Psoas muscle (tissue), 8 donors: ENCODE results near the gene DPF1. TPM values are rescaled to one million over a fixed set of nuclear protein-coding genes. Genes with fewer than 3 reads are reported as not detected.

Experiments used
- ATAC-seq, 4 donors: fragments of 200-7000 bp; cut with Tn5 transposase; one replicate each; pipeline ENCODE4 v1.9.1; 2020; ENCODE audit warnings: moderate library complexity in 3 of 4, mild to moderate bottlenecking in 2 of 4
- DNase-seq, 2 donors: peaks; one replicate each; pipeline ENCODE4 v3.0.0-alpha.2; 2020
- H3K27ac ChIP-seq: fragments of 200-600 bp; one replicate; pipeline ENCODE4 v1.8.0; 2022
- H3K27me3 ChIP-seq, 3 donors: fragments of 200-600 bp in 1 of 3; one replicate each; pipeline versions ENCODE4 v1.6.1 to v1.8.0; 2013 to 2022; ENCODE audit warnings: low read length in 2 of 3, mild to moderate bottlenecking in 2 of 3, moderate library complexity in 1 of 3; ENCODE audit not compliant: insufficient read depth in 3 of 3
- H3K36me3 ChIP-seq, 2 donors: fragments of 200-600 bp in 1 of 2; one replicate each; pipeline versions ENCODE4 v1.6.1 to v1.8.0; 2013 to 2022; ENCODE audit warnings: low read depth in 1 of 2, mild to moderate bottlenecking in 1 of 2, moderate library complexity in 1 of 2; ENCODE audit not compliant: insufficient read depth in 1 of 2
- H3K4me1 ChIP-seq: fragments of 200-600 bp; one replicate; pipeline ENCODE4 v1.8.0; 2022
- H3K4me3 ChIP-seq: fragments of 200-600 bp; one replicate; pipeline ENCODE4 v1.8.0; 2022; ENCODE audit warnings: mild to moderate bottlenecking
- H3K9me3 ChIP-seq: fragments of 200-600 bp; one replicate; pipeline ENCODE4 v1.8.0; 2022
- CTCF ChIP-seq: fragments of 200-600 bp; IDR thresholded peaks from one replicate; pipeline ENCODE4 v1.8.0; 2022; ENCODE audit warnings: antibody characterized with exemption
- WGBS, 3 donors: extraction: QIAGEN DNeasy Blood & Tissue Kit; methylation state at CpG; one replicate each; pipeline versions ENCODE4 v1.1.6 to v1.1.7; 2013; 5-methylcytosine and 5-hydroxymethylcytosine counted together
- intact Hi-C, 2 donors: fragments of 100-400 bp; cut with DNase I; formaldehyde crosslinking; loops; one replicate each; pipeline versions ENCODE4 v1.11.0 to v1.14.2; 2022
- polyA plus RNA-seq, 3 donors: library from polyadenylated mRNA; stranded (reverse); fragments of 200-250 nt; gene quantifications; one replicate each; pipeline ENCODE4 v1.2.3, GENCODE V29; 2013
- total RNA-seq, 4 donors: library from RNA; stranded (reverse); fragmentation: NEBNext Ultra II Directional in 2 of 4; extraction: Animal tissue kit (Norgen Biotek cat#: 25700) in 2 of 4; gene quantifications; one replicate each; pipeline versions ENCODE4 v1.2.1 to v1.2.4, GENCODE V29; 2021 to 2023
- donor health status: healthy with polysubstance abuse.
- donor health status: DM: no; HTN: no; CAD: no; lungs with moderate emphysema.
- donor health status: Bipolar disorder and iron deficiency.
- donor health status: healthy.
- donor health status: DM: yes; HTN: yes; CAD: no.
- donor health status: DM: no; HTN: no; CAD: no.
- donor health status: DM: no; HTN: no; CAD: no.
- donor health status: DM: yes; HTN: yes; CAD: no.

Gene DPF1
- total and polyA plus RNA-seq, 7 donors: 0.07 to 0.17 (median 0.16) TPM; not detected in 4

- Histone ChIP-seq H3K4me1 (no peaks in the 10 kb centered on the region), H3K9me3 (no peaks in the 10 kb centered on the region), H3K36me3 (no peaks in the 10 kb centered on the region), H3K4me3 (peak overlapping the region; percentile 61), H3K27me3 (peaks cover 0 to 46% (median 6%) of the 10 kb centered on the region in 3 donors), H3K27ac (peak overlapping the region; percentile 69)
- 47 to 54% (median 51%) methylated on average over 17 of the region's 17 CpGs for whole genome bisulfite sequencing, 3 donors
- peak in 1 of 2 donors; percentile 53 for DNase-seq
- TF ChIP-seq CTCF: no peak
- intact Hi-C loops: no loop called here
- no peak for ATAC-seq
Observed at GRCh38 chr19:38255383-38256014, 31.5 kb upstream of the DPF1 start.

- H3K4me3 ChIP-seq: peak overlapping the region; percentile 61
- intact Hi-C loops: no loop called here
- H3K27ac ChIP-seq: peak overlapping the region; percentile 74
- WGBS, 3 donors: 50 to 81% (median 57%) methylated on average over 5 of the region's 5 CpGs
- TF ChIP-seq CTCF: no peak
- H3K36me3 ChIP-seq: no peaks in the 10 kb centered on the region
- ATAC-seq (no peak), DNase-seq (no peak)
- H3K27me3 ChIP-seq: peaks cover 0 to 46% (median 6%) of the 10 kb centered on the region in 3 donors
- no peaks in the 10 kb centered on the region for H3K4me1 ChIP-seq
- H3K9me3 ChIP-seq: no peaks in the 10 kb centered on the region
Observed at GRCh38 chr19:38253788-38254187, 29.8 kb upstream of the DPF1 start.

GRCh38 chr19:38252941-38253691 lies 29.1 kb upstream of the DPF1 start:
- H3K4me3 ChIP-seq: peak overlapping the region; percentile 61
- WGBS, 3 donors: 13 to 25% (median 15%) methylated on average over 19 to 21 of the region's 21 CpGs
- H3K4me1 ChIP-seq: no peaks in the 10 kb centered on the region

GRCh38 chr19:38252385-38252784 lies 28.4 kb upstream of the DPF1 start:
- DNase-seq (no peak), ATAC-seq (no peak)
- peaks cover 0 to 40% (median 6%) of the 10 kb centered on the region in 3 donors for H3K27me3 ChIP-seq
- no peaks in the 10 kb centered on the region for H3K36me3 ChIP-seq
- intact Hi-C loops: no loop called here
- no peaks in the 10 kb centered on the region for H3K9me3 ChIP-seq
- TF ChIP-seq CTCF: no peak
- peak overlapping the region; percentile 74 for H3K27ac ChIP-seq
- no peaks in the 10 kb centered on the region for H3K4me1 ChIP-seq
- peak overlapping the region; percentile 61 for H3K4me3 ChIP-seq
- 70 to 76% (median 74%) methylated on average over 5 of the region's 5 CpGs for WGBS, 3 donors

More at GRCh38 chr19:38252941-38253691, 29.1 kb upstream of the DPF1 start:
- TF ChIP-seq CTCF: no peak
- no peaks in the 10 kb centered on the region for H3K36me3 ChIP-seq
- DNase-seq (peak in 1 of 2 donors; percentile 57), ATAC-seq (peak in 2 of 4 donors; percentile 8 to 28)
- intact Hi-C loops: no loop called here
- H3K27me3 ChIP-seq: peaks cover 0 to 46% (median 6%) of the 10 kb centered on the region in 3 donors
- no peaks in the 10 kb centered on the region for H3K9me3 ChIP-seq
- H3K27ac ChIP-seq: peak overlapping the region; percentile 74
